Neutrophil (primary cell): ENCODE measurements around the gene NPLOC4.

Experiments used
- H3K27ac ChIP-seq: fragments of 200-600 bp; sonication (generic); 2 replicates; pipeline ENCODE4 v1.5.1; 2016; ENCODE audit warnings: mild to moderate bottlenecking, moderate library complexity
- H3K27me3 ChIP-seq: fragments of 200-600 bp; sonication (generic); 2 replicates; pipeline ENCODE4 v1.6.0; 2016; ENCODE audit warnings: mild to moderate bottlenecking
- H3K36me3 ChIP-seq: fragments of 200-600 bp; sonication (generic); 2 replicates; pipeline ENCODE4 v1.5.1; 2017
- H3K4me1 ChIP-seq, 2 experiments: fragments of 200-600 bp in 1 of 2; sonication (generic) in 1 of 2; 1 replicate in 1 of 2; 2 replicates in 1 of 2; pipeline versions ENCODE4 v1.5.1 to v1.6.1; 2013 to 2016; ENCODE audit warnings: low read depth in 1 of 2, low read length in 1 of 2, mild to moderate bottlenecking in 1 of 2, moderate library complexity in 1 of 2; ENCODE audit not compliant: control insufficient read depth in 1 of 2, insufficient read depth in 1 of 2
- H3K4me3 ChIP-seq, 2 experiments: fragments of 200-600 bp in 1 of 2; sonication (generic) in 1 of 2; 1 replicate in 1 of 2; 2 replicates in 1 of 2; pipeline ENCODE4 v1.5.1; 2013 to 2016; ENCODE audit warnings: low read depth in 1 of 2, low read length in 1 of 2, mild to moderate bottlenecking in 1 of 2, moderate library complexity in 1 of 2
- H3K9me3 ChIP-seq: fragments of 200-600 bp; sonication (generic); 2 replicates; pipeline ENCODE4 v1.5.1; 2016
- CTCF ChIP-seq: fragments of 200-600 bp; sonication (generic); IDR thresholded peaks from 2 replicates; pipeline ENCODE4 v1.5.1; 2016; ENCODE audit warnings: antibody characterized with exemption

Gene NPLOC4

GRCh38 chr17:81556175-81556691 lies 80.7 kb downstream of the NPLOC4 start:
- H3K9me3 ChIP-seq, result no peaks in the 10 kb centered on the region
- no peak overlapping the region for H3K4me3 ChIP-seq
- TF ChIP-seq CTCF, result no peak
- H3K27me3 ChIP-seq, result no peaks in the 10 kb centered on the region
- H3K27ac ChIP-seq, result no peak overlapping the region
- H3K36me3 ChIP-seq, result peaks cover 40% of the 10 kb centered on the region
- peaks cover 36 to 42% of the 10 kb centered on the region in 2 experiments for H3K4me1 ChIP-seq

DNA sequence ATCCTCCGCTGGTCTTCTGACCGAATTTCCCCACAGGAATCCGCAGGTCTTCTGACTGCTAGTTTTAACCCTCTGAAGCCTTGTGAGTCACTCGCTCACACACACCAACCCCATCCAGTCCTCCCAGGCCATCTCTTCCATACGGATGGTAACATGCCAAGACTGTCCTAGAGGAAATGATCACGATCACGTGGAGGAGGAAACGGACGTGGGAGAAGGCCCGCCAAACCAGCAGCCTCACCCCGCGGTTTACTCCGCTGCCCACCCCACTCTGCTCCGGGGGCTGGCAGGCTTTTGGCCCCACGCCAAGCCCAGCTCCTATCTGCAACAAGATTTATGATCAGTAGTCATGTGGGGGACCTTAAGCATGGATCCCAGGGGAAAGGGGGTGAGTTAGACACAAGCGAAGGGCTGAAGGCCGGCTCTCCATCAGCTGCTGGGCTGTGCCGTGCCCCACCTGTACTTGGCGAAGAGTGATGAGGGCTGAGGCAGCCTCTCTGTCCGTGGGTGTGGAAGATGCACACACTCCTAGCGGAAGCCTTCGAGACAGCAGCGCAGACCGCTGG lies 83.2 kb downstream of the NPLOC4 start:
- peak overlapping the region; percentile 87 for H3K27ac ChIP-seq
- TF ChIP-seq CTCF, result no peak
- H3K4me1 ChIP-seq, result peaks cover 28% of the 10 kb centered on the region in 2 experiments
- peaks cover 27% of the 10 kb centered on the region for H3K36me3 ChIP-seq
- H3K27me3 ChIP-seq, result no peaks in the 10 kb centered on the region
- H3K9me3 ChIP-seq, result no peaks in the 10 kb centered on the region
- peak overlapping the region; percentile 92 to 99 for H3K4me3 ChIP-seq

DNA sequence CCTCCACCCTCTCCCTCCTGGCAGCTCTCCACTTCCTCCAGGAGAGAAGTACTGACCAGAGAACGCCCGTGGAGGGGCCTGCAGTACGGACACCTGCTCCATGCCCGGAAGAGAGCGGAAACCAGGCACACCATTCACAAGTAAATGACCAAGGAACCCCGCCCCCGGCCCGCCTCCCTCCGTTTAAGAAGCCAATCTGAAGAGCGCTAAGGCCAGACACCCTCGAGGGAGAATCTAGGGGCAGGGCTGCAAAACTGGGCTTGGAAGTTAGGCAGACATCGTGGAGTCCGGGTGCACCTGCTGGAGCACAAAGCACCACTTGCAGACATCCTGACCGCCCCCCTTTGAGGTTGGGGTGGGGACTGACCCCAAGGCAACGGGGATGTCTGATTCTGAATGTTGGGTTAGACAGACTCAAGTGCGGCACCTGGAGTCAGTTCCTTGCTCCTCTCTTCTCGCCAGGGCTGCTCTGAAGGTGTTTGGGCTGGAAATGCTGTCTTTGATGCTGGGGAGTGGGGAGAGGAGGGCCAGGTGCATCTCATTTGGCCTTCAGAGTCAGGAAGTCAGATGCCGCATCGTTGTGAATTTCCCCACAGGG lies 83.8 kb downstream of the NPLOC4 start:
- Histone ChIP-seq H3K4me3 (peak overlapping the region; percentile 92 to 99), H3K4me1 (peaks cover 28% of the 10 kb centered on the region in 2 experiments), H3K36me3 (peaks cover 24% of the 10 kb centered on the region), H3K9me3 (no peaks in the 10 kb centered on the region), H3K27me3 (no peaks in the 10 kb centered on the region), H3K27ac (peak overlapping the region; percentile 87)
- TF ChIP-seq CTCF, result no peak

DNA sequence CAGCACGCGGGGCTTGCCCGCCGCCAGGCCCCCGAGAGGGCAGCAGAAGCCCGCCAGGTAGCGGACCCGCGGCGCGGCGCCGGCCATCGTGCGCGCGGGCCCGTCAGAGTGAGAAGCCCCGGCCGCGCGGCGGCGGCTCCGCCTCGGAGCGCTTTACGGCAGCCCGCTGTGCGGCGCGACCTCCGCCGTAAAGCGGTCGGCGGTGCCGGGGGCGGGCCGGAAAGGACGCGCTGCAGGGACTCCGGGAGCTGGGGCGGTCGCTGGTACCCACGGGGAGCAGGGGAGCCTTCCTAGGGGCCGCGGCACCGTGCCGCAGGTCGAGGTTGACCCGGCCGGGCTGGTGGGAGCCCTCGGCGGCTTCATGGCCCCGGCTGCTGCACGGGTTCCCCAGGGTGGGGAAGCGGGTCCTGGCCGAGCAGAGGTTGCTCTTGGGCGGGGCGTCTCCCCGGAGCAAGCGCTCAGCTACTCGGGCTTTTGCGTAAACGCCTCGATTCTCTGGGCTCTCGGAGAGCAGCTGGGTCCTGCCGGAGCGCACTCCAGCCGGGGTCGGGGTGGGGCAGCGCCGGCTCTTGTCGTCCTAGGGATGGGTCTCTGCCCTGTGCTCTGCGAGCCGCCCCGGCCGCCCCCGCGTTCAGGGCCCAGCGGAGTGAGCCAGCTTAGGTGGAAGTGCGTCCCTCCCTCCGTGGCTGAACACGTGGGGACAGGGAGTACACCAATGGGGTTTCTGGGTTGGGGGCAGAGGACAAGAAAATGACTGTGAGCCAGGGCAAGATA lies 84.5 kb downstream of the NPLOC4 start, which contains the start of gene FAAP100:
Gene FAAP100, minus strand, starts transcription at position 110 of the 774 bp plus-strand sequence. Its CDS starts 23 bp downstream, at position 87.
- H3K4me3 ChIP-seq, result peak within 1 kb of the TSS; percentile 92 to 99
- peak; percentile 36 for TF ChIP-seq CTCF
- peak within 1 kb of the TSS; percentile 87 for H3K27ac ChIP-seq
- H3K27me3 ChIP-seq, result no peaks in the 10 kb centered on the region
- H3K4me1 ChIP-seq, result peaks cover 28% of the 10 kb centered on the region in 2 experiments
- no peaks in the 10 kb centered on the region for H3K9me3 ChIP-seq
- peaks cover 24% of the 10 kb centered on the region for H3K36me3 ChIP-seq

- no peak for TF ChIP-seq CTCF
- no peaks in the 10 kb centered on the region for H3K27me3 ChIP-seq
- H3K9me3 ChIP-seq, result no peaks in the 10 kb centered on the region
- peak overlapping the region; percentile 92 to 99 for H3K4me3 ChIP-seq
- H3K27ac ChIP-seq, result peak overlapping the region; percentile 87
- H3K4me1 ChIP-seq, result peaks cover 28% of the 10 kb centered on the region in 2 experiments
- peaks cover 25% of the 10 kb centered on the region for H3K36me3 ChIP-seq
These were observed 85.3 kb downstream of the NPLOC4 start for GRCh38 chr17:81551458-81552243.
